ENCODE data around the gene CPB1. TPM values are rescaled to one million over a fixed set of nuclear protein-coding genes. Genes with fewer than 3 reads are reported as not detected.

Gene CPB1
- total and polyA plus RNA-seq, 3 experiments from 2014 or later, result not detected

- Histone ChIP-seq H3K4me3 (ENCODE audit: low read length) (no peak overlapping the region), H3K4me1 (ENCODE audit: insufficient read depth, low read length) (no peaks in the 10 kb centered on the region), H3K9me3 (ENCODE audit: low read length) (no peaks in the 10 kb centered on the region), H3K27me3 (ENCODE audit: insufficient read depth, low read length, poor library complexity, severe bottlenecking) (no peaks in the 10 kb centered on the region), H3K27ac (ENCODE audit: low read depth, low read length) (no peak overlapping the region), H3K36me3 (ENCODE audit: insufficient read depth, low read length) (no peaks in the 10 kb centered on the region)
- Mint-ChIP-seq H3K9me3 (peaks cover 0 to 5% (median 0%) of the 10 kb centered on the region in 5 donors), H3K36me3 (no peaks in the 10 kb centered on the region), H3K27ac (no peak overlapping the region), H3K4me3 (no peak overlapping the region), H3K4me1 (no peaks in the 10 kb centered on the region), H3K27me3 (peaks cover 1 to 13% of the 10 kb centered on the region in 2 donors)
- ChIA-PET CTCF (no interaction called here), POLR2A (no interaction called here)
- DNase-seq, result no peak
Measured at GRCh38 chr3:148816981-148817525, 10.6 kb upstream of the CPB1 start.

GRCh38 chr3:148820361-148821245 is 7.0 kb upstream of the CPB1 start:
- Mint-ChIP-seq H3K27ac (no peak overlapping the region), H3K9me3 (peaks cover 0 to 6% (median 3%) of the 10 kb centered on the region in 5 donors), H3K4me3 (no peak overlapping the region), H3K36me3 (no peaks in the 10 kb centered on the region), H3K27me3 (peaks cover 1 to 8% of the 10 kb centered on the region in 2 donors), H3K4me1 (no peaks in the 10 kb centered on the region)
- Histone ChIP-seq H3K27me3 (ENCODE audit: insufficient read depth, low read length, poor library complexity, severe bottlenecking) (no peaks in the 10 kb centered on the region), H3K4me1 (ENCODE audit: insufficient read depth, low read length) (no peaks in the 10 kb centered on the region), H3K4me3 (ENCODE audit: low read length) (no peak overlapping the region), H3K36me3 (ENCODE audit: insufficient read depth, low read length) (no peaks in the 10 kb centered on the region), H3K27ac (ENCODE audit: low read depth, low read length) (no peak overlapping the region), H3K9me3 (ENCODE audit: low read length) (no peaks in the 10 kb centered on the region)
- ChIA-PET CTCF (no interaction called here), POLR2A (no interaction called here)
- no peak for DNase-seq

DNA sequence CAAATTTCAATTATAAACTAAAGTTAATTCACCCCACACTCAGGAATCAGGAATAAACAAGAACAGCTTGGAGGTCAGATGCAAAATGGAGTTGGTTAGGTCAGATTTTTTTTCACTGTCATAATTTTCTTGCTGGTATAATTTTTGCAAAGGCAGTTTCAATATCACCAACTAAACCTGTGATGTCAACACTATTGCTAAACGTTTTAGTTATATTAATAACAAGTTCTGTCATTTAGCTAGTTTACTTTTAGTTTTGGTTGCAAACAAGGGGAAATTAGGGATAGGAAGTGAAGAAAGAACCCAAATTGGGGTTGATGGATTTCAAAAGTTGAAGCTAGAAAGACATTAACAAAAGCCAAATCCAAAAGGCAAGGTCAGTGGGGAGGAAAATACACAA is 4.6 kb upstream of the CPB1 start:
- peaks cover 0 to 6% (median 3%) of the 10 kb centered on the region in 5 donors for H3K9me3 Mint-ChIP-seq
- POLR2A ChIA-PET, result no interaction called here
- H3K27me3 Mint-ChIP-seq, result peaks cover 2 to 6% of the 10 kb centered on the region in 2 donors

GRCh38 chr3:148825476-148825875 is 2.1 kb upstream of the CPB1 start:
- peaks cover 0 to 6% (median 0%) of the 10 kb centered on the region in 5 donors for H3K9me3 Mint-ChIP-seq
- Histone ChIP-seq H3K9me3 (ENCODE audit: low read length) (no peaks in the 10 kb centered on the region), H3K27ac (ENCODE audit: low read depth, low read length) (no peak overlapping the region), H3K4me1 (ENCODE audit: insufficient read depth, low read length) (no peaks in the 10 kb centered on the region), H3K27me3 (ENCODE audit: insufficient read depth, low read length, poor library complexity, severe bottlenecking) (no peaks in the 10 kb centered on the region), H3K4me3 (ENCODE audit: low read length) (no peak overlapping the region), H3K36me3 (ENCODE audit: insufficient read depth, low read length) (no peaks in the 10 kb centered on the region)
- ChIA-PET POLR2A (no interaction called here), CTCF (no interaction called here)
- H3K4me3 Mint-ChIP-seq, result no peak overlapping the region
- H3K27ac Mint-ChIP-seq, result no peak overlapping the region
- no peaks in the 10 kb centered on the region for H3K4me1 Mint-ChIP-seq
- DNase-seq, result no peak
- H3K36me3 Mint-ChIP-seq, result no peaks in the 10 kb centered on the region
- peaks cover 1 to 6% of the 10 kb centered on the region in 2 donors for H3K27me3 Mint-ChIP-seq

More for the DNA sequence above, 4.6 kb upstream of the CPB1 start:
- Histone ChIP-seq H3K36me3 (ENCODE audit: insufficient read depth, low read length) (no peaks in the 10 kb centered on the region), H3K9me3 (ENCODE audit: low read length) (no peaks in the 10 kb centered on the region), H3K4me1 (ENCODE audit: insufficient read depth, low read length) (no peaks in the 10 kb centered on the region), H3K27ac (ENCODE audit: low read depth, low read length) (no peak overlapping the region), H3K27me3 (ENCODE audit: insufficient read depth, low read length, poor library complexity, severe bottlenecking) (no peaks in the 10 kb centered on the region), H3K4me3 (ENCODE audit: low read length) (no peak overlapping the region)
- no peaks in the 10 kb centered on the region for H3K36me3 Mint-ChIP-seq
- CTCF ChIA-PET, result no interaction called here
- H3K27ac Mint-ChIP-seq, result no peak overlapping the region
- H3K4me3 Mint-ChIP-seq, result no peak overlapping the region
- H3K4me1 Mint-ChIP-seq, result no peaks in the 10 kb centered on the region
- DNase-seq, result no peak

GRCh38 chr3:148828136-148828690 is 602 bp downstream of the CPB1 start:
- no peaks in the 10 kb centered on the region for H3K27me3 ChIP-seq (ENCODE audit: insufficient read depth, low read length, poor library complexity, severe bottlenecking)
- no peak overlapping the region for H3K27ac Mint-ChIP-seq
- H3K4me1 Mint-ChIP-seq, result no peaks in the 10 kb centered on the region
- no peak overlapping the region for H3K27ac ChIP-seq (ENCODE audit: low read depth, low read length)
- no peaks in the 10 kb centered on the region for H3K36me3 ChIP-seq (ENCODE audit: insufficient read depth, low read length)
- H3K9me3 ChIP-seq (ENCODE audit: low read length), result no peaks in the 10 kb centered on the region
- H3K4me1 ChIP-seq (ENCODE audit: insufficient read depth, low read length), result no peaks in the 10 kb centered on the region
- no peak overlapping the region for H3K4me3 Mint-ChIP-seq
- no peaks in the 10 kb centered on the region for H3K36me3 Mint-ChIP-seq
- DNase-seq, result no peak
- peaks cover 5 to 6% of the 10 kb centered on the region in 2 donors for H3K27me3 Mint-ChIP-seq
- H3K9me3 Mint-ChIP-seq, result no peaks in the 10 kb centered on the region
- no peak overlapping the region for H3K4me3 ChIP-seq (ENCODE audit: low read length)
- POLR2A ChIA-PET, result no interaction called here
- CTCF ChIA-PET, result no interaction called here

DNA sequence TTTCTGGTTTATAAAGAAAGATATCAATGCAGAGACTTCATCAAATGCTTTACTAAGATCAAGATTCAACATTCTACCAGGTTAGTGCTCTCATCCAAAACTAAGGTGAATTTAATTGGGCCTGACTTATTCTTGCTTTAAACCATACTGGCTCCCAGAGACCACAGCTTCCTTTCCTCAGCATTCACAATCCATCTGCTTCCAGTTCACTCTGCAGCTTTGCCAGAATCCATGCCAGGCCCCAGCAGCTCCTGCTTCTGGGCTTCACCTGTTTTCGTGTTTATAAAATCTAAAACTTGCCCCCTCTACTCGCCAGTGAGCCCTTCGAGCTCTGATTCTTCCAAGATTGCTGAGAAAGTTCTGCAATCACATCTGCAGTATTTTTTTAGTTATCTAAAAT is 2.3 kb downstream of the CPB1 start:
- ChIA-PET POLR2A (no interaction called here), CTCF (no interaction called here)
- no peaks in the 10 kb centered on the region for H3K4me1 Mint-ChIP-seq
- Histone ChIP-seq H3K27ac (ENCODE audit: low read depth, low read length) (no peak overlapping the region), H3K4me1 (ENCODE audit: insufficient read depth, low read length) (no peaks in the 10 kb centered on the region), H3K4me3 (ENCODE audit: low read length) (no peak overlapping the region), H3K9me3 (ENCODE audit: low read length) (no peaks in the 10 kb centered on the region), H3K36me3 (ENCODE audit: insufficient read depth, low read length) (no peaks in the 10 kb centered on the region), H3K27me3 (ENCODE audit: insufficient read depth, low read length, poor library complexity, severe bottlenecking) (no peaks in the 10 kb centered on the region)
- no peak overlapping the region for H3K27ac Mint-ChIP-seq
- H3K9me3 Mint-ChIP-seq, result no peaks in the 10 kb centered on the region
- no peak overlapping the region for H3K4me3 Mint-ChIP-seq
- no peaks in the 10 kb centered on the region for H3K36me3 Mint-ChIP-seq
- no peak for DNase-seq
- peaks cover 5 to 13% of the 10 kb centered on the region in 2 donors for H3K27me3 Mint-ChIP-seq

- Histone ChIP-seq H3K27me3 (ENCODE audit: insufficient read depth, low read length, poor library complexity, severe bottlenecking) (no peaks in the 10 kb centered on the region), H3K4me1 (ENCODE audit: insufficient read depth, low read length) (no peaks in the 10 kb centered on the region), H3K36me3 (ENCODE audit: insufficient read depth, low read length) (no peaks in the 10 kb centered on the region), H3K4me3 (ENCODE audit: low read length) (no peak overlapping the region), H3K27ac (ENCODE audit: low read depth, low read length) (no peak overlapping the region), H3K9me3 (ENCODE audit: low read length) (no peaks in the 10 kb centered on the region)
- ChIA-PET CTCF (no interaction called here), POLR2A (no interaction called here)
- H3K27me3 Mint-ChIP-seq, result peaks cover 4 to 13% of the 10 kb centered on the region in 2 donors
- no peak overlapping the region for H3K4me3 Mint-ChIP-seq
- H3K27ac Mint-ChIP-seq, result no peak overlapping the region
- H3K4me1 Mint-ChIP-seq, result no peaks in the 10 kb centered on the region
- DNase-seq, result no peak
- no peaks in the 10 kb centered on the region for H3K36me3 Mint-ChIP-seq
- H3K9me3 Mint-ChIP-seq, result no peaks in the 10 kb centered on the region
Measured at GRCh38 chr3:148833223-148833622, 5.6 kb downstream of the CPB1 start.

DNA sequence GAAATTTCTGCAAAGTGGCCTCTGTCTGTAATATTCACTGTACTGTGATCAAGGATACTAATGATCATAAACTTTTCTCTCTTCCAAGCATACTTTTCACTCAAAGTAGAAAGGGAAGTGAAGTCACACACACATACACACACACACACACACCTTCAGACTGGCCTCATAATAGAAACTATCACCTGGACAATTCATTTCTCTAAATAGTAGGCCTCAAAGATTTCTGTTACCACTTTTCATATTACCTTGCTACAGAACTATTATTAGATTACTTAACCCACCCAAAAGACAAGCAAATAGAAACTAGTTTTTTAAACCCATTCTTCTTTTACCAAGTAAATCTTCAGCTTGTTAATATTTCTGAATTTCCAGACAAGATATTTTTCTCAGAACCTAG is 12.2 kb downstream of the CPB1 start:
- Histone ChIP-seq H3K27me3 (ENCODE audit: insufficient read depth, low read length, poor library complexity, severe bottlenecking) (no peaks in the 10 kb centered on the region), H3K27ac (ENCODE audit: low read depth, low read length) (no peak overlapping the region), H3K9me3 (ENCODE audit: low read length) (no peaks in the 10 kb centered on the region), H3K4me1 (ENCODE audit: insufficient read depth, low read length) (no peaks in the 10 kb centered on the region), H3K4me3 (ENCODE audit: low read length) (no peak overlapping the region), H3K36me3 (ENCODE audit: insufficient read depth, low read length) (no peaks in the 10 kb centered on the region)
- Mint-ChIP-seq H3K27ac (no peak overlapping the region), H3K27me3 (peaks cover 0 to 19% of the 10 kb centered on the region in 2 donors), H3K4me3 (no peak overlapping the region), H3K36me3 (no peaks in the 10 kb centered on the region), H3K4me1 (no peaks in the 10 kb centered on the region), H3K9me3 (no peaks in the 10 kb centered on the region)
- ChIA-PET CTCF (no interaction called here), POLR2A (no interaction called here)
- DNase-seq, result no peak
